SK-N-SH (cell line): ENCODE data around the gene CFDP1.

Source experiments
- CHD2 ChIP-seq: fragments of 150-350 bp; IDR thresholded peaks from 2 replicates; pipeline ENCODE4 v1.6.1; 2018; ENCODE audit warnings: low read length; ENCODE audit not compliant: partially characterized antibody
- CTCF ChIP-seq: fragments of 200-600 bp; sonication (generic); IDR thresholded peaks from 2 replicates; pipeline ENCODE4 v1.6.1; 2017; ENCODE audit warnings: antibody characterized with exemption, mild to moderate bottlenecking, moderate library complexity
- ELF1 ChIP-seq: IDR thresholded peaks from 2 replicates; pipeline ENCODE4 v1.4.0; 2012
- EP300 ChIP-seq, 2 experiments: IDR thresholded peaks; 2 replicates each; pipeline versions ENCODE4 v1.4.0 to v1.6.1; 2012; ENCODE audit warnings: borderline replicate concordance in 1 of 2, low read depth in 1 of 2, low read length in 1 of 2
- FOSL2 ChIP-seq: IDR thresholded peaks from 2 replicates; pipeline ENCODE4 v1.4.0; 2012; ENCODE audit warnings: low read depth, mild to moderate bottlenecking, moderate library complexity, borderline replicate concordance
- FOXM1 ChIP-seq: IDR thresholded peaks from 2 replicates; pipeline ENCODE4 v1.4.0; 2012; ENCODE audit warnings: low read depth, mild to moderate bottlenecking
- GABPA ChIP-seq: IDR thresholded peaks from 2 replicates; pipeline ENCODE4 v1.4.0; 2012; ENCODE audit warnings: low read depth, mild to moderate bottlenecking
- JUND ChIP-seq: IDR thresholded peaks from 2 replicates; pipeline ENCODE4 v1.4.0; 2012
- MAX ChIP-seq: IDR thresholded peaks from 2 replicates; pipeline ENCODE4 v1.4.0; 2012; ENCODE audit warnings: low read depth
- NRF1 ChIP-seq: IDR thresholded peaks from 2 replicates; pipeline ENCODE4 v1.6.1; 2012; ENCODE audit warnings: low read depth, mild to moderate bottlenecking, low read length
- SMC3 ChIP-seq: IDR thresholded peaks from 2 replicates; pipeline ENCODE4 v1.6.1; 2012; ENCODE audit warnings: low read depth, low read length, improper control_type of control experiment
- TCF12 ChIP-seq: IDR thresholded peaks from 2 replicates; pipeline ENCODE4 v1.4.0; 2012

GRCh38 chr16:75382611-75383010 lies 50.7 kb downstream of the CFDP1 start:
- no peak for TF ChIP-seq CTCF
- TF ChIP-seq SMC3: no peak
- TF ChIP-seq ELF1: no peak
- no peak for TF ChIP-seq FOXM1
- no peak for TF ChIP-seq MAX
- TF ChIP-seq CHD2: no peak
- no peak for TF ChIP-seq EP300 (IDR thresholded peaks at IDR 0.05; ENCODE audit: borderline replicate concordance in 1 of 2, low read depth in 1 of 2, low read length in 1 of 2)
- TF ChIP-seq TCF12: no peak
- no peak for TF ChIP-seq FOSL2
- TF ChIP-seq JUND: no peak
- no peak for TF ChIP-seq NRF1
- no peak for TF ChIP-seq GABPA
